ENCODE results near the gene PLA2G4D.

Gene PLA2G4D

GRCh38 chr15:42053914-42054313 is 40.4 kb downstream of the PLA2G4D start:
- no peak for DNase-seq (ENCODE audit: low read depth, low spot score)

GRCh38 chr15:42053010-42053409 is 41.4 kb downstream of the PLA2G4D start:
- no peak for DNase-seq (ENCODE audit: low read depth, low spot score)

GRCh38 chr15:42050484-42051255 is 43.7 kb downstream of the PLA2G4D start:
- no peak for DNase-seq (ENCODE audit: low read depth, low spot score)

GRCh38 chr15:42048821-42049200 is 45.6 kb downstream of the PLA2G4D start:
- DNase-seq (ENCODE audit: low read depth, low spot score): no peak

- DNase-seq (ENCODE audit: low read depth, low spot score): no peak
Observed at GRCh38 chr15:42048080-42048820, 46.1 kb downstream of the PLA2G4D start.

GRCh38 chr15:42046597-42046996 is 47.8 kb downstream of the PLA2G4D start:
- DNase-seq (ENCODE audit: low read depth, low spot score): no peak

- DNase-seq (ENCODE audit: low read depth, low spot score): no peak
Observed at GRCh38 chr15:42045211-42045615, 49.1 kb downstream of the PLA2G4D start.

GRCh38 chr15:42042602-42043400 is 51.6 kb downstream of the PLA2G4D start:
- no peak for DNase-seq (ENCODE audit: low read depth, low spot score)

GRCh38 chr15:42038401-42038800 is 56.0 kb downstream of the PLA2G4D start:
- DNase-seq (ENCODE audit: low read depth, low spot score): no peak

GRCh38 chr15:42037656-42038055 is 56.7 kb downstream of the PLA2G4D start:
- DNase-seq (ENCODE audit: low read depth, low spot score): no peak

GRCh38 chr15:42036966-42037365 is 57.4 kb downstream of the PLA2G4D start:
- DNase-seq (ENCODE audit: low read depth, low spot score): no peak

- DNase-seq (ENCODE audit: low read depth, low spot score): no peak
Observed at GRCh38 chr15:42036112-42036905, 58.1 kb downstream of the PLA2G4D start.

- DNase-seq (ENCODE audit: low read depth, low spot score): no peak
Observed at GRCh38 chr15:42035435-42035761, 59.0 kb downstream of the PLA2G4D start.

- DNase-seq (ENCODE audit: low read depth, low spot score): no peak
Observed at GRCh38 chr15:42034628-42035434, 59.5 kb downstream of the PLA2G4D start.

GRCh38 chr15:42033214-42033873 is 61.0 kb downstream of the PLA2G4D start:
- DNase-seq (ENCODE audit: low read depth, low spot score): no peak

- no peak for DNase-seq (ENCODE audit: low read depth, low spot score)
Observed at GRCh38 chr15:42032376-42033213, 61.8 kb downstream of the PLA2G4D start.

GRCh38 chr15:42031198-42031915 is 63.0 kb downstream of the PLA2G4D start:
- no peak for DNase-seq (ENCODE audit: low read depth, low spot score)

GRCh38 chr15:42027521-42027920 is 66.8 kb downstream of the PLA2G4D start:
- DNase-seq (ENCODE audit: low read depth, low spot score): no peak

GRCh38 chr15:42024303-42024702 is 70.1 kb downstream of the PLA2G4D start:
- no peak for DNase-seq (ENCODE audit: low read depth, low spot score)
